SH-SY5Y (cell line): ENCODE results near the gene ZRSR2.

Source experiments
- GATA2 ChIP-seq: IDR thresholded peaks from 2 replicates; pipeline ENCODE4 v1.6.1; 2011; ENCODE audit warnings: mild to moderate bottlenecking, low read depth, low read length
- GATA3 ChIP-seq: IDR thresholded peaks from 2 replicates; pipeline ENCODE4 v1.6.1; 2011; ENCODE audit warnings: low read depth, mild to moderate bottlenecking, low read length, moderate library complexity

GRCh38 chrX:15854080-15854655 lies 63.9 kb downstream of the ZRSR2 start:
- TF ChIP-seq GATA2 = no peak
- TF ChIP-seq GATA3 = no peak
